Stimulated activated naive CD8-positive, alpha-beta T cell treated with anti-CD3 and anti-CD28 coated beads, Interleukin-15, amount 100 ng/mL, for 72 hours (primary cell): Measurements from ENCODE around the gene CD34.
A peak's percentile ranks its signal among the peaks of the same experiment; 100 is the strongest.

ENCODE experiments used
- ATAC-seq: fragments of 150-1000 bp; cut with Tn5 transposase; 2 replicates; pipeline ENCODE4 v1.10.0; 2021; ENCODE audit warnings: mild to moderate bottlenecking, moderate library complexity
- DNase-seq, 2 donors: peaks; one replicate each; pipeline ENCODE4 v3.0.0; 2021 to 2022
- H3K27ac Mint-ChIP-seq, 2 donors: one replicate each; pipeline ENCODE4 v1.8.0; 2022; ENCODE audit warnings: mild to moderate bottlenecking in 2 of 2, mixed read lengths in 2 of 2, moderate library complexity in 2 of 2
- H3K27me3 Mint-ChIP-seq: one replicate; pipeline ENCODE4 v1.8.0; 2022; ENCODE audit warnings: mixed read lengths
- H3K4me1 Mint-ChIP-seq: one replicate; pipeline ENCODE4 v1.8.0; 2022; ENCODE audit warnings: mild to moderate bottlenecking, mixed read lengths
- H3K4me3 Mint-ChIP-seq, 2 donors: one replicate each; pipeline ENCODE4 v1.8.0; 2022; ENCODE audit warnings: mild to moderate bottlenecking in 2 of 2, mixed read lengths in 2 of 2, moderate library complexity in 1 of 2
- H3K9me3 Mint-ChIP-seq, 2 donors: one replicate each; pipeline ENCODE4 v1.8.0; 2022; ENCODE audit warnings: mixed read lengths in 2 of 2

CD34 gene

GRCh38 chr1:207918011-207918410 lies 7.1 kb upstream of the CD34 start:
- ATAC-seq (no peak), DNase-seq (no peak)
- Mint-ChIP-seq H3K4me1 (no peaks in the 10 kb centered on the region), H3K27ac (no peak overlapping the region), H3K4me3 (no peak overlapping the region), H3K27me3 (peaks cover 57% of the 10 kb centered on the region), H3K9me3 (no peaks in the 10 kb centered on the region)

- Mint-ChIP-seq H3K4me1 (no peaks in the 10 kb centered on the region), H3K9me3 (no peaks in the 10 kb centered on the region), H3K4me3 (no peak overlapping the region), H3K27me3 (peaks cover 57% of the 10 kb centered on the region), H3K27ac (no peak overlapping the region)
- no peak for ATAC-seq
- no peak for DNase-seq
Measured at GRCh38 chr1:207917080-207917479, 6.2 kb upstream of the CD34 start.

DNA sequence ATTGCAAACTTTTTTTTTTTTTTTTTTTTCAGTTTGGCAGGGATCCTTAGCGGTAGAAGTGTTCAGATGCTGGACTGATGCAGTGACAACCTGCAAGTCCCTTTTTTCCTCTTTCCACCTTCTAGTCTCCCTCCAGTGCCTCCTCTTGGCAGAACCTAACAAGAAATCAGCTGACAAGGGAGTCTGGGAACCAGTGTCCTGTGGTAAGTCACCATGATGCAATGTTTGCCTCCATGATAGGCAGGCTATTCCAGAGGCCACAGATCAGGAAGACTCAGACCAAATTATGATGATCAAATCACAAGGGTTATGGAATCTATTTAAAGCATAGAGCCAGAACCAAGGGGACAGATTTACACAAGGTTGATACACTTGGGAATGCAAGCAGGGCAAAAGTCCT lies 3.0 kb upstream of the CD34 start:
- no peaks in the 10 kb centered on the region for H3K9me3 Mint-ChIP-seq
- ATAC-seq, result no peak
- H3K27ac Mint-ChIP-seq, result no peak overlapping the region
- peaks cover 23% of the 10 kb centered on the region for H3K4me1 Mint-ChIP-seq
- peaks cover 66% of the 10 kb centered on the region for H3K27me3 Mint-ChIP-seq
- no peak overlapping the region for H3K4me3 Mint-ChIP-seq
- DNase-seq, result no peak

DNA sequence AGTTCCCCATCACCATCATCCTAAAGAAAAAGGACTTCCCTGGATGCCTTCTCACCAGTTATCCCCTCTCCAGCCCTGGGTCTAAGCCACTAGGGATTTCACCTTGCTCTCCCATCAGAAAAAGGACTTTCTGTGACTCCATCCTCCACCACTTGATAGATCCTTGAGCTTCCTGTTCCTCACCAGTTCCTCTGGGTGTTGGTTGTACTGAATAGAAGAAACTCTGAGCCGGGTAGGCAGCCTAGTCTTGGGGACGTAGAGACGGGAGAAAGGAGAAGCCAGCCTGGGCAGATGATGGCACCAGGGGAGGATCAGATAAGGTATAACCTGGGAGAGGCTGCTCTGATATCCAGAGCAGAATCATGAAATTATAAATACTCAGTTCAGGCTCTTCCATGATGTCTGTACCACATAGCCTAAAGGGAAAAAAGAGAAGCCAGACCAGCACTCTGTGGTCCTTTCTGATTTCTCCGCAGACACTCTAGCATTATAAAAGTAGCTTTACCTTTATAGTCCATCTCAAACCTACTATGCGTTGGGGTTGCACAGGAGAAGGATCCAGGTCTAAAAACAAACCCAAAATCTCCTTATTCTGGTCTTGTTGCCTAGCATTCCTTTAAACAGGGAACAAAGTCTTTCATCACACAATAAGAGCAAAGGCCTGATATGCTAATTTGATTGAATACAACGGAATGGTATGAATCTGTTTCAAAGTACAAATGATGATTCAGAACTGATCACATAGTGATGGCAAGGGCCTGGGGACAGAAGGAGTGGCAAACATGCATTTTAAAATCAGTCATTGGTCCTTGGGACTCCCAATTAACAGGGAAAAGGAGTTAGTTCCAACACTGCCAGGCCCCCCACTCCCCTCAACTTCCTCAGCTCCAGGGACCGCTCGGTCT lies 1.2 kb upstream of the CD34 start:
- Mint-ChIP-seq H3K27ac (no peak overlapping the region), H3K27me3 (peaks cover 77% of the 10 kb centered on the region), H3K4me1 (peaks cover 23% of the 10 kb centered on the region), H3K9me3 (no peaks in the 10 kb centered on the region), H3K4me3 (peak overlapping the region; percentile 71 to 74)
- ATAC-seq (no peak), DNase-seq (no peak)

DNA sequence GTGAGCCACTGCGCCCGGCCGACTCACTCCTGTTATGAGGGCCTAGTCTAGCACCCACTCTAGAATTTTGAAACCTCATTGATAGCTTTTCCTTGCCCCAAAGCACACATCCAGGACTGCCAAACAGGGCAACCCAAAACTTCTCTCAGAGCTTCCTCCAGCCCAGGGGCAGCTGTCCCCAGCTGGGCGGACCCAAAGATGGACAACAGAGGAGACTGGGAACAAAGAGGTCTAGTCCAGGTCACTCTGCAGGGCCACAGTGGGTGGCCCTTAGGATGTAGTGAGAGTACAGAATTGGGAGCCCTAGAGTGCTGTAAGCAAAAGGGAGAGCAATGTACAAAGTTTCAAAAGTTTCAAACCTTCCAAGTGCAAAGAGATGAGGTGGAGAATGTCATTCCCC lies 1.2 kb downstream of the CD34 start:
- DNase-seq, result no peak
- no peaks in the 10 kb centered on the region for H3K9me3 Mint-ChIP-seq
- H3K4me3 Mint-ChIP-seq, result peak overlapping the region in 1 of 2 donors; percentile 14
- H3K27me3 Mint-ChIP-seq, result peaks cover 77% of the 10 kb centered on the region
- no peak overlapping the region for H3K27ac Mint-ChIP-seq
- H3K4me1 Mint-ChIP-seq, result peaks cover 25% of the 10 kb centered on the region
- ATAC-seq, result no peak

- H3K27ac Mint-ChIP-seq, result no peak overlapping the region
- H3K4me1 Mint-ChIP-seq, result peaks cover 40% of the 10 kb centered on the region
Measured at GRCh38 chr1:207908107-207908734, 2.7 kb downstream of the CD34 start.

GRCh38 chr1:207904391-207904790 lies 6.5 kb downstream of the CD34 start:
- peak overlapping the region in 1 of 2 donors; percentile 38 for H3K27ac Mint-ChIP-seq
- no peaks in the 10 kb centered on the region for H3K9me3 Mint-ChIP-seq
- DNase-seq (no peak), ATAC-seq (no peak)
- peaks cover 26% of the 10 kb centered on the region for H3K27me3 Mint-ChIP-seq
- no peak overlapping the region for H3K4me3 Mint-ChIP-seq
- H3K4me1 Mint-ChIP-seq, result peaks cover 32% of the 10 kb centered on the region

More at GRCh38 chr1:207908107-207908734, 2.7 kb downstream of the CD34 start:
- no peak overlapping the region for H3K4me3 Mint-ChIP-seq
- H3K27me3 Mint-ChIP-seq, result peaks cover 64% of the 10 kb centered on the region
- no peak for DNase-seq
- ATAC-seq, result no peak
- H3K9me3 Mint-ChIP-seq, result no peaks in the 10 kb centered on the region

DNA sequence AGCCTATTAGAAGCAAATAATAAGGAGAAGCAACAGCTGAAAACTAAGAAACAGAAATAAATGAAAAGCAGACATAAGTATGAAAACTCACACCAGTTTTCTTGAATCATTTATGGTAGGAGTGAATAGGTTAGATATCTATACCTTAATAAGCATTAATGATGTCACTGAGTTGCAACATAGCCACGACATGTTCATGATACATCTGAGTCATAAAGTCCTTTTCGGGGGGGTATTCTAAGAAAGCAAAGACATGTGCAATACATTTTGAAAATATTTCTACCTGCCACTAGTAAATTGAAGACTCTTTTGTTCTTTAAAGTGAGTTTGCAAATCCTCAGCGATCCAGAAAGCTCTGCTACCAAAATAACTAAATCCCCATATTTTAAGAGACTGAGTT lies 7.2 kb downstream of the CD34 start:
- H3K4me1 Mint-ChIP-seq, result peaks cover 32% of the 10 kb centered on the region
- H3K27ac Mint-ChIP-seq, result peak overlapping the region in 1 of 2 donors; percentile 72
- peaks cover 19% of the 10 kb centered on the region for H3K27me3 Mint-ChIP-seq
- no peak overlapping the region for H3K4me3 Mint-ChIP-seq
- peak; percentile 65 for ATAC-seq
- H3K9me3 Mint-ChIP-seq, result no peaks in the 10 kb centered on the region
- no peak for DNase-seq

- Mint-ChIP-seq H3K27me3 (peaks cover 12% of the 10 kb centered on the region), H3K27ac (no peak overlapping the region), H3K9me3 (no peaks in the 10 kb centered on the region), H3K4me3 (no peak overlapping the region), H3K4me1 (peaks cover 32% of the 10 kb centered on the region)
- DNase-seq (no peak), ATAC-seq (no peak)
Measured at GRCh38 chr1:207903053-207903452, 7.9 kb downstream of the CD34 start.

- H3K27ac Mint-ChIP-seq, result peak overlapping the region; percentile 10 to 52
- no peak for ATAC-seq
Measured at GRCh38 chr1:207902566-207902965, 8.4 kb downstream of the CD34 start.

GRCh38 chr1:207901041-207901653 lies 9.8 kb downstream of the CD34 start:
- Mint-ChIP-seq H3K4me1 (peaks cover 32% of the 10 kb centered on the region), H3K9me3 (no peaks in the 10 kb centered on the region), H3K4me3 (no peak overlapping the region), H3K27me3 (no peaks in the 10 kb centered on the region), H3K27ac (peak overlapping the region in 1 of 2 donors; percentile 71)
- ATAC-seq (peak; percentile 61), DNase-seq (no peak)

More at GRCh38 chr1:207902566-207902965, 8.4 kb downstream of the CD34 start:
- Mint-ChIP-seq H3K9me3 (no peaks in the 10 kb centered on the region), H3K4me1 (peaks cover 32% of the 10 kb centered on the region), H3K4me3 (no peak overlapping the region), H3K27me3 (peaks cover 7% of the 10 kb centered on the region)
- DNase-seq, result no peak

DNA sequence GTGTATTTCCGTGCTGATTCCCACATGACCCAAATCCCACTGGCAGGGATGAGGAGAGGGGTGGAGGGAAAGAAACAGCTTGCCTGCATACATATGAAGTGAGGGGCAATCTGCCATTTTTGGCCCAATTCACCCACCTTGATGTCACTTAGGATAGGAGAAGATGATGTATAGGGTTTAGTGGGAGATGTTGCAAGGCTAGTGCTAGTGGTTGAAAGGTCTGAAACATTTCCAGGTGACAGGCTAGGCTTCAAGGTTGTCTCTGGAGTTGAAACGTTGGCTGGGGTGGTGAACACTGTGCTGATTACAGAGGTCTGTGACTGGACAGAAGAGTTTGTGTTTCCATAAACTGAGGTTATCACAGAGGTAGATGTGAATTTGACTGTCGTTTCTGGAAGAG lies 12.1 kb downstream of the CD34 start:
- Mint-ChIP-seq H3K27me3 (no peaks in the 10 kb centered on the region), H3K27ac (no peak overlapping the region), H3K4me3 (no peak overlapping the region), H3K9me3 (no peaks in the 10 kb centered on the region), H3K4me1 (peaks cover 21% of the 10 kb centered on the region)
- ATAC-seq, result no peak
- no peak for DNase-seq

- H3K4me1 Mint-ChIP-seq, result peaks cover 16% of the 10 kb centered on the region
- no peak for DNase-seq
- H3K27me3 Mint-ChIP-seq, result no peaks in the 10 kb centered on the region
- no peak overlapping the region for H3K4me3 Mint-ChIP-seq
- ATAC-seq, result no peak
- H3K27ac Mint-ChIP-seq, result no peak overlapping the region
- no peaks in the 10 kb centered on the region for H3K9me3 Mint-ChIP-seq
Measured at GRCh38 chr1:207898260-207898659, 12.7 kb downstream of the CD34 start.

DNA sequence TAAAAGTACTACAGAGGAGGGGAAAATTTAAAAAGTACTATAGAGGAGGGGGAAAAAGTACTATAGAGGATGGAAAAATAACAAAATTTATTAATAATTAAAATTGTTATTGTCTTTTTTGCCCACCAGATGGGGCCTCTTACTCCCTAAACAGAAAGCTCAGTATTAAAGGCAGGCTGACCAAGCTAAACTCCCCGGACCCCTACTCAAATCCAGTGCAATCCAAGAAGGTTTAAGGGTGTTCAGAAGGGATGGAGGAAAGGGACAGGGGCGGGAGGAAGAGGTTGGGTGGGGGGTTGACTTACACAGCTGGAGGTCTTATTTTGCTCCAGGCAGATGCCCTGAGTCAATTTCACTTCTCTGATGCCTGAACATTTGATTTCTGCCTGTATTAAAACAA lies 13.7 kb downstream of the CD34 start:
- Mint-ChIP-seq H3K4me1 (peaks cover 6% of the 10 kb centered on the region), H3K4me3 (no peak overlapping the region), H3K27me3 (no peaks in the 10 kb centered on the region), H3K9me3 (no peaks in the 10 kb centered on the region), H3K27ac (no peak overlapping the region)
- DNase-seq (no peak), ATAC-seq (no peak)

DNA sequence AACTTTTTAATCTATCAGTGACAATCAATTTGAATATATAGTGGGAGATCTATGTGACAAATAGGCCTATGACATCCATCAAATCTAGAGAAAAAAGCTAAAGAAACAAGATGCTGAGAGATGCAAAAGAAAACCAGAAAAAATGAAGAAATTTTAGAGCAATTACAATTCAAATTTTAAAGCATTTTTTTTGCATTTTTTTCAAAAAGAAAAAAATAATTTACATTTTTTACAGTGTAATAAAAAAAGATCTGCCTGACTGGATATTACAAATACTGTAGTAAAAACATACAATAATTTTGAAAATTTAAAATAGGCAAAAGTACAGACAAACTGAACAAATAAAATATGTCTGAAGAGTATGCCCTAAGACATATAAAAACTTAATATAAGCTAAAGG lies 14.4 kb downstream of the CD34 start:
- DNase-seq (no peak), ATAC-seq (no peak)
- Mint-ChIP-seq H3K27me3 (no peaks in the 10 kb centered on the region), H3K4me1 (peaks cover 5% of the 10 kb centered on the region), H3K4me3 (no peak overlapping the region), H3K9me3 (no peaks in the 10 kb centered on the region), H3K27ac (no peak overlapping the region)

GRCh38 chr1:207894704-207895103 lies 16.2 kb downstream of the CD34 start:
- Mint-ChIP-seq H3K27me3 (no peaks in the 10 kb centered on the region), H3K27ac (no peak overlapping the region), H3K4me1 (no peaks in the 10 kb centered on the region), H3K4me3 (no peak overlapping the region), H3K9me3 (no peaks in the 10 kb centered on the region)
- ATAC-seq (no peak), DNase-seq (no peak)
